SK-N-SH (cell line): ENCODE measurements around the gene MAPT. TPM values are rescaled to one million over a fixed set of nuclear protein-coding genes. Genes with fewer than 3 reads are reported as not detected.

ENCODE experiments used
- CTCF ChIA-PET: fragments of 300-600, 350-600 bp; formaldehyde crosslinking; extraction: SDS; loops from one replicate; lab custom pipeline; 2021; lab: Yijun Ruan, JAX
- POLR2A ChIA-PET: fragments of 350-600 bp; sonication (Branson Sonifier 250); formaldehyde crosslinking; extraction: SDS; loops from one replicate; lab custom pipeline; 2020; ENCODE audit warnings: antibody characterized with exemption, inconsistent platforms; lab: Yijun Ruan, JAX
- DNase-seq: peaks from one replicate; pipeline ENCODE4 v3.0.0; 2012
- H2AFZ ChIP-seq: fragments of 200-600 bp; sonication (generic); 2 replicates; pipeline ENCODE4 v1.8.1; 2016; ENCODE audit warnings: antibody characterized with exemption, mild to moderate bottlenecking, low read depth
- H3F3A ChIP-seq: fragments of 200-600 bp; sonication (generic); replicated peaks from 2 replicates; pipeline ENCODE3; 2016; ENCODE audit warnings: antibody characterized with exemption, mild to moderate bottlenecking; ENCODE audit not compliant: insufficient read depth
- H3K27ac ChIP-seq, 2 experiments: fragments of 200-500 bp in 1 of 2; fragments of 200-600 bp in 1 of 2; sonication (Bioruptor generic) in 1 of 2; sonication (generic), shearing (Covaris generic) in 1 of 2; 2 replicates each; pipeline versions ENCODE4 v1.5.1 to v1.6.1; 2014 to 2016; ENCODE audit warnings: low read depth in 2 of 2, inconsistent platforms in 1 of 2, low read length in 1 of 2, mild to moderate bottlenecking in 1 of 2, mixed read lengths in 1 of 2
- H3K27me3 ChIP-seq: fragments of 200-600 bp; sonication (generic), shearing (Covaris generic); 2 replicates; pipeline ENCODE4 v1.6.1; 2016; ENCODE audit warnings: mixed run types; ENCODE audit not compliant: insufficient read depth
- H3K36me3 ChIP-seq, 2 experiments: fragments of 200-500 bp in 1 of 2; fragments of 200-600 bp in 1 of 2; sonication (Bioruptor generic) in 1 of 2; sonication (generic) in 1 of 2; replicated peaks in 1 of 2; 2 replicates each; pipeline versions ENCODE3 to v1.5.1; 2014 to 2016; ENCODE audit warnings: low read length in 1 of 2, mild to moderate bottlenecking in 1 of 2; ENCODE audit not compliant: insufficient read depth in 2 of 2, control insufficient read depth in 1 of 2
- H3K4me1 ChIP-seq, 2 experiments: fragments of 200-500 bp in 1 of 2; fragments of 200-600 bp in 1 of 2; sonication (Bioruptor generic) in 1 of 2; sonication (generic), shearing (Covaris generic) in 1 of 2; 2 replicates each; pipeline versions ENCODE4 v1.5.1 to v1.6.1; 2014 to 2016; ENCODE audit warnings: low read depth in 1 of 2, low read length in 1 of 2, mixed run types in 1 of 2; ENCODE audit not compliant: insufficient read depth in 2 of 2, control insufficient read depth in 1 of 2
- H3K4me2 ChIP-seq: fragments of 200-600 bp; sonication (generic), shearing (Covaris generic); 2 replicates; pipeline ENCODE4 v1.6.1; 2017; ENCODE audit warnings: mixed run types
- H3K4me3 ChIP-seq, 2 experiments: fragments of 200-500 bp in 1 of 2; fragments of 200-600 bp in 1 of 2; sonication (Bioruptor generic) in 1 of 2; sonication (generic), shearing (Covaris generic) in 1 of 2; 2 replicates each; pipeline versions ENCODE4 v1.5.1 to v1.8.1; 2014 to 2016; ENCODE audit warnings: low read depth in 2 of 2, inconsistent platforms in 1 of 2, low read length in 1 of 2, mild to moderate bottlenecking in 1 of 2, mixed read lengths in 1 of 2, moderate library complexity in 1 of 2
- H3K79me2 ChIP-seq: fragments of 200-600 bp; sonication (generic); 2 replicates; pipeline ENCODE4 v1.8.1; 2017; ENCODE audit warnings: mild to moderate bottlenecking; ENCODE audit not compliant: insufficient read depth
- H3K9ac ChIP-seq: fragments of 200-600 bp; sonication (generic); 2 replicates; pipeline ENCODE4 v1.6.1; 2017; ENCODE audit warnings: mixed run types
- H3K9me2 ChIP-seq: fragments of 200-600 bp; sonication (generic); 2 replicates; pipeline ENCODE4 v1.6.1; 2017; ENCODE audit warnings: mixed run types
- H3K9me3 ChIP-seq: fragments of 200-600 bp; sonication (generic); 2 replicates; pipeline ENCODE4 v1.6.1; 2017; ENCODE audit warnings: mixed run types, mild to moderate bottlenecking, moderate library complexity
- H4K20me1 ChIP-seq: fragments of 200-600 bp; sonication (generic); 2 replicates; pipeline ENCODE4 v1.6.1; 2017; ENCODE audit warnings: mild to moderate bottlenecking, mixed run types; ENCODE audit not compliant: insufficient read depth
- EZH2phosphoT487 ChIP-seq: fragments of 200-600 bp; sonication (generic); IDR thresholded peaks from 2 replicates; pipeline ENCODE4 v1.6.1; 2017; ENCODE audit warnings: low read depth, mixed run types, mild to moderate bottlenecking, antibody characterized with exemption, moderate library complexity, borderline replicate concordance
- FOXJ3 ChIP-seq: sonication (generic); formaldehyde crosslinking; IDR thresholded peaks from 2 replicates; pipeline ENCODE4 v1.5.1; 2020; ENCODE audit warnings: mild to moderate bottlenecking, missing genetic modification reagents
- GATA2 ChIP-seq: sonication (generic); formaldehyde crosslinking; IDR thresholded peaks from 2 replicates; pipeline ENCODE4 v1.5.0; 2020; ENCODE audit warnings: mild to moderate bottlenecking, missing genetic modification reagents
- IRF3 ChIP-seq: fragments of 150-350 bp; IDR thresholded peaks from 2 replicates; pipeline ENCODE4 v1.6.1; 2016; ENCODE audit warnings: mild to moderate bottlenecking, low read depth, low read length
- JUND ChIP-seq: IDR thresholded peaks from 2 replicates; pipeline ENCODE4 v1.4.0; 2012
- MEF2A ChIP-seq: IDR thresholded peaks from 2 replicates; pipeline ENCODE4 v1.4.0; 2012; ENCODE audit warnings: low read depth, borderline replicate concordance
- NRF1 ChIP-seq: IDR thresholded peaks from 2 replicates; pipeline ENCODE4 v1.6.1; 2012; ENCODE audit warnings: low read depth, mild to moderate bottlenecking, low read length
- POLR2AphosphoS5 ChIP-seq: IDR thresholded peaks from 2 replicates; pipeline ENCODE4 v1.6.1; 2012; ENCODE audit warnings: low read depth, low read length
- RCOR1 ChIP-seq: fragments of 150-350 bp; IDR thresholded peaks from 2 replicates; pipeline ENCODE4 v1.6.1; 2017; ENCODE audit warnings: antibody characterized with exemption, low read length
- REST ChIP-seq: IDR thresholded peaks from 2 replicates; pipeline ENCODE4 v1.6.1; 2012; ENCODE audit warnings: mild to moderate bottlenecking, low read depth, low read length, moderate library complexity
- RFX5 ChIP-seq: IDR thresholded peaks from 2 replicates; pipeline ENCODE4 v1.6.1; 2012; ENCODE audit warnings: mild to moderate bottlenecking, improper control_type of control experiment, low read length
- RXRA ChIP-seq: IDR thresholded peaks from 2 replicates; pipeline ENCODE4 v1.4.0; 2012; ENCODE audit warnings: low read depth, mild to moderate bottlenecking, borderline replicate concordance
- SMC3 ChIP-seq: IDR thresholded peaks from 2 replicates; pipeline ENCODE4 v1.6.1; 2012; ENCODE audit warnings: low read depth, low read length, improper control_type of control experiment
- TAF1 ChIP-seq: IDR thresholded peaks from 2 replicates; pipeline ENCODE4 v1.6.1; 2012; ENCODE audit warnings: low read depth, mild to moderate bottlenecking, low read length, moderate library complexity, borderline replicate concordance
- USF2 ChIP-seq: fragments of 150-350 bp; IDR thresholded peaks from 2 replicates; pipeline ENCODE4 v1.6.1; 2017; ENCODE audit warnings: antibody characterized with exemption, low read length, low read depth, borderline replicate concordance
- YY1 ChIP-seq: IDR thresholded peaks from 2 replicates; pipeline ENCODE4 v1.4.0; 2012; ENCODE audit warnings: low read depth, mild to moderate bottlenecking
- ZBTB33 ChIP-seq: IDR thresholded peaks from 2 replicates; pipeline ENCODE4 v1.4.0; 2012; ENCODE audit warnings: low read depth, borderline replicate concordance
- WGBS: methylation state at CpG from one replicate; pipeline ENCODE4 v1.1.6; 2017; ENCODE audit warnings: low lambda C conversion rate; 5-methylcytosine and 5-hydroxymethylcytosine counted together
- polyA plus RNA-seq, 3 experiments: library from polyadenylated mRNA; depleted of rRNA; stranded (reverse); fragments of >200 nt; gene quantifications; 2 replicates each; pipeline ENCODE4 v1.2.3, GENCODE V29; 2012

The MAPT gene
- polyA plus RNA-seq, 1 of the 3 experiments (the other 2 are of a cell fraction), result 0.74 TPM

- WGBS, result 85% methylated on average over 8 of the region's 8 CpGs
- peaks cover 10% of the 10 kb centered on the region for H3K27me3 ChIP-seq
- DNase-seq, result no peak
- POLR2A ChIA-PET, result no interaction called here
- peaks cover 0 to under 1% of the 10 kb centered on the region in 2 experiments; a peak in 1 of 4 replicates for H3K4me1 ChIP-seq
- no peaks in the 10 kb centered on the region for H3K36me3 ChIP-seq
- H3K9ac ChIP-seq, result no peak overlapping the region
- H3K27ac ChIP-seq, result no peak overlapping the region
- no peaks in the 10 kb centered on the region for H4K20me1 ChIP-seq
- no peaks in the 10 kb centered on the region for H3F3A ChIP-seq
- peaks cover 13% of the 10 kb centered on the region; the same call in 1 of the 2 replicates for H3K9me3 ChIP-seq
- TF ChIP-seq JUND (no peak), REST (no peak), RCOR1 (no peak), USF2 (no peak), FOXJ3 (CRISPR knock-in tag) (no peak), GATA2 (CRISPR knock-in tag) (no peak), RFX5 (no peak), IRF3 (no peak), RXRA (no peak), YY1 (no peak), NRF1 (no peak), TAF1 (no peak), POLR2AphosphoS5 (no peak), EZH2phosphoT487 (no peak), ZBTB33 (no peak), MEF2A (no peak), SMC3 (no peak)
- no peak overlapping the region for H2AFZ ChIP-seq
- no peaks in the 10 kb centered on the region for H3K79me2 ChIP-seq
- no peak overlapping the region for H3K4me2 ChIP-seq
- CTCF ChIA-PET, result interaction anchor here (0.7 to 1.3 kb wide), 2 partner anchors 9 to 11 kb away, joined by 3 to 5 read pairs; no protein-coding TSS in a partner anchor
- no peaks in the 10 kb centered on the region for H3K9me2 ChIP-seq
- no peak overlapping the region for H3K4me3 ChIP-seq
These were observed 36.1 kb downstream of the MAPT start for GRCh38 chr17:45930420-45930951.
